Stimulated activated CD4-positive, alpha-beta T cell treated with anti-CD3 and anti-CD28 coated beads, Interleukin-12 subunit alpha, Interleukin-12 subunit beta, amount 100 ng/mL, for 24 hours (primary cell): ENCODE data around the gene POLR1G.
A peak's percentile ranks its signal among the peaks of the same experiment; 100 is the strongest.
"Not testable (repeated sequence)": the region's sequence is repeated elsewhere in the genome, so short reads cannot be mapped to it uniquely, and the experiment has no call there.

Source experiments
- DNase-seq, 2 experiments: peaks; one replicate each; pipeline ENCODE4 v3.0.0-alpha.2; 2020; ENCODE audit warnings: low read depth in 2 of 2

Gene POLR1G

GRCh38 chr19:45400192-45400591, 6.3 kb upstream of the POLR1G start:
- no peak for DNase-seq

GRCh38 chr19:45401815-45402214, 4.6 kb upstream of the POLR1G start:
- no peak for DNase-seq

- DNase-seq: no peak
Observed at GRCh38 chr19:45402298-45403061, 4.0 kb upstream of the POLR1G start.

GRCh38 chr19:45403272-45403671, 3.2 kb upstream of the POLR1G start:
- no peak for DNase-seq

- DNase-seq: peak; percentile 32 to 61
Observed at GRCh38 chr19:45403781-45404556, 2.5 kb upstream of the POLR1G start.

GRCh38 chr19:45404557-45405434, 1.6 kb upstream of the POLR1G start, which contains the start of gene PPP1R13L:
Gene PPP1R13L (minus strand): TSS chr19:45405069. CDS start chr19:45398318, 6,751 bp downstream.
- peak; percentile 33 to 57 for DNase-seq

- peak; percentile 66 to 78 for DNase-seq
Observed at GRCh38 chr19:45405435-45406225, 814 bp upstream of the POLR1G start.

- DNase-seq: no peak
Observed at GRCh38 chr19:45407091-45407375, 589 bp downstream of the POLR1G start.

- not testable (repeated sequence) for DNase-seq
Observed at GRCh38 chr19:45407585-45407984, 1.1 kb downstream of the POLR1G start.

GRCh38 chr19:45408121-45408520, 1.7 kb downstream of the POLR1G start:
- DNase-seq: no peak

- no peak for DNase-seq
Observed at GRCh38 chr19:45408830-45409556, 2.5 kb downstream of the POLR1G start.

GRCh38 chr19:45409557-45409920, 3.1 kb downstream of the POLR1G start:
- DNase-seq: no peak

GRCh38 chr19:45410330-45410729, 3.9 kb downstream of the POLR1G start:
- not testable (repeated sequence) for DNase-seq

- no peak for DNase-seq
Observed at GRCh38 chr19:45413497-45413896, 7.1 kb downstream of the POLR1G start.

- DNase-seq: no peak
Observed at GRCh38 chr19:45414468-45414867, 8.0 kb downstream of the POLR1G start.

GRCh38 chr19:45417151-45417550, 10.7 kb downstream of the POLR1G start:
- no peak for DNase-seq

- DNase-seq: no peak
Observed at GRCh38 chr19:45418802-45419201, 12.4 kb downstream of the POLR1G start.

- no peak for DNase-seq
Observed at GRCh38 chr19:45419396-45419795, 13.0 kb downstream of the POLR1G start.

GRCh38 chr19:45419895-45420294, 13.5 kb downstream of the POLR1G start:
- DNase-seq: no peak

- no peak for DNase-seq
Observed at GRCh38 chr19:45420356-45420755, 13.9 kb downstream of the POLR1G start.

- DNase-seq: no peak
Observed at GRCh38 chr19:45420871-45421270, 14.4 kb downstream of the POLR1G start.
